Gastrocnemius medialis (tissue), 4 donors: Measurements from ENCODE around the gene VAT1L. TPM values are rescaled to one million over a fixed set of nuclear protein-coding genes. Genes with fewer than 3 reads are reported as not detected.

Experiments used
- ATAC-seq, 2 donors: fragments of 150-250 bp; one replicate each; pipeline ENCODE4 v1.9.1; 2016
- DNase-seq, 2 donors: peaks; one replicate each; pipeline ENCODE4 v3.0.0-alpha.2; 2019
- H3K27ac ChIP-seq, 4 donors: fragments of 200-600 bp; sonication (generic); 1 replicate in 1 of 4; 2 replicates in 3 of 4; pipeline ENCODE4 v1.5.1; 2016 to 2018; ENCODE audit warnings: mild to moderate bottlenecking in 2 of 4, moderate library complexity in 1 of 4
- H3K27me3 ChIP-seq, 3 donors: fragments of 200-600 bp; sonication (generic) in 2 of 3; 1 replicate in 1 of 3; 2 replicates in 2 of 3; pipeline versions ENCODE4 v1.5.1 to v1.6.0; 2016 to 2019; ENCODE audit warnings: mild to moderate bottlenecking in 1 of 3, moderate library complexity in 1 of 3
- H3K36me3 ChIP-seq, 2 donors: fragments of 200-600 bp; sonication (generic) in 1 of 2; one replicate each; pipeline ENCODE4 v1.5.1; 2017 to 2018
- H3K4me1 ChIP-seq, 2 donors: fragments of 200-600 bp; sonication (generic) in 1 of 2; one replicate each; pipeline ENCODE4 v1.5.1; 2016 to 2017; ENCODE audit warnings: mild to moderate bottlenecking in 2 of 2
- H3K4me3 ChIP-seq, 4 donors: fragments of 200-600 bp; sonication (generic) in 3 of 4; 1 replicate in 1 of 4; 2 replicates in 3 of 4; pipeline ENCODE4 v1.5.1; 2016 to 2019; ENCODE audit warnings: mild to moderate bottlenecking in 2 of 4
- H3K9me3 ChIP-seq, 3 donors: fragments of 200-600 bp; sonication (generic) in 2 of 3; 1 replicate in 1 of 3; 2 replicates in 2 of 3; pipeline ENCODE4 v1.5.1; 2016 to 2019
- POLR2A ChIP-seq, 2 donors: fragments of 450-650 bp; IDR thresholded peaks; one replicate each; pipeline ENCODE4 v1.6.1; 2017; ENCODE audit warnings: antibody characterized with exemption in 2 of 2, mild to moderate bottlenecking in 2 of 2, moderate library complexity in 2 of 2
- in situ Hi-C, 4 donors: fragments of 200-750 bp; cut with MboI; loops; one replicate each; pipeline versions ENCODE4 v1.15.0 to v1.8.0; 2017; ENCODE audit warnings: low sequenced_read_pairs in 4 of 4
- intact Hi-C: fragments of 100-400 bp; cut with DNase I; formaldehyde crosslinking; loops from one replicate; pipeline ENCODE4 v1.15.1; 2023; ENCODE audit warnings: low total_unique reads
- total RNA-seq, 4 donors: library from RNA; depleted of rRNA; stranded (reverse); fragments of >200 nt; gene quantifications; one replicate each; pipeline versions ENCODE4 v1.1.0 to v1.2.3, GENCODE V29; 2016
- TF ChIP-seq, protein P1 (sequence below), 5 experiments: fragments of 450-650 bp in 3 of 5; fragments of 200-600 bp in 2 of 5; sonication (generic) in 2 of 5; IDR thresholded peaks in 4 of 5; conservative IDR thresholded peaks in 1 of 5; 1 replicate in 4 of 5; 2 replicates in 1 of 5; pipeline ENCODE4 v1.5.1; 2016 to 2019; ENCODE audit warnings: antibody characterized with exemption in 5 of 5, mild to moderate bottlenecking in 3 of 5, moderate library complexity in 3 of 5

The VAT1L gene
- total RNA-seq, 4 donors from 2014 or later = 0.04 TPM; not detected in 3

DNA sequence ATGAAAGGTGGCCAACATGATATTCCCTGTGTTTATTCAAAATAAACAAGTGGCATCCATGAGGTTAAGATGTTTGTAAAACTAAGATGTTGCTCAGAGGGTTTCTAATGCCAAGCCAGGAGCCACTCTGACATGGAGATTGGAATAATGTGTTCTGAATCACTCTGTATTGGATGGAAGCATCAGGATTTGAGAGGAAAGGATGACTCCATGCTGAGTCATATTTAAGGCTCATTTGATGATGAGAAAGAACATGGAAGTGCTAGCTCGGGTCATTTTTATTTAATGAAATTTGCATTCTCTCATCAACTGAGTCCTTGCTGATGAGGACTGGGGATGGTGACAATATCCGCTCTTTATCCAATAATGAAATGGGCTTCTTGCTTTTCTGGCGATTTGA lies 6.2 kb downstream of the VAT1L start:
- intact Hi-C loops = no loop called here
- ATAC-seq = no peak
- H3K36me3 ChIP-seq = no peaks in the 10 kb centered on the region
- no peaks in the 10 kb centered on the region for H3K9me3 ChIP-seq
- H3K4me1 ChIP-seq = no peaks in the 10 kb centered on the region
- H3K27me3 ChIP-seq = peaks cover 6 to 19% (median 17%) of the 10 kb centered on the region in 3 donors
- in situ Hi-C loops = no loop called here
- no peak overlapping the region for H3K27ac ChIP-seq
- DNase-seq = no peak
- no peak overlapping the region for H3K4me3 ChIP-seq
- TF ChIP-seq, protein P1, sequence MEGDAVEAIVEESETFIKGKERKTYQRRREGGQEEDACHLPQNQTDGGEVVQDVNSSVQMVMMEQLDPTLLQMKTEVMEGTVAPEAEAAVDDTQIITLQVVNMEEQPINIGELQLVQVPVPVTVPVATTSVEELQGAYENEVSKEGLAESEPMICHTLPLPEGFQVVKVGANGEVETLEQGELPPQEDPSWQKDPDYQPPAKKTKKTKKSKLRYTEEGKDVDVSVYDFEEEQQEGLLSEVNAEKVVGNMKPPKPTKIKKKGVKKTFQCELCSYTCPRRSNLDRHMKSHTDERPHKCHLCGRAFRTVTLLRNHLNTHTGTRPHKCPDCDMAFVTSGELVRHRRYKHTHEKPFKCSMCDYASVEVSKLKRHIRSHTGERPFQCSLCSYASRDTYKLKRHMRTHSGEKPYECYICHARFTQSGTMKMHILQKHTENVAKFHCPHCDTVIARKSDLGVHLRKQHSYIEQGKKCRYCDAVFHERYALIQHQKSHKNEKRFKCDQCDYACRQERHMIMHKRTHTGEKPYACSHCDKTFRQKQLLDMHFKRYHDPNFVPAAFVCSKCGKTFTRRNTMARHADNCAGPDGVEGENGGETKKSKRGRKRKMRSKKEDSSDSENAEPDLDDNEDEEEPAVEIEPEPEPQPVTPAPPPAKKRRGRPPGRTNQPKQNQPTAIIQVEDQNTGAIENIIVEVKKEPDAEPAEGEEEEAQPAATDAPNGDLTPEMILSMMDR (IDR thresholded peaks at IDR 0.05 in 4 of 5, conservative IDR thresholded peaks at IDR 0.05 in 1 of 5) = no peak
- TF ChIP-seq POLR2A (IDR thresholded peaks at IDR 0.05) = no peak

DNA sequence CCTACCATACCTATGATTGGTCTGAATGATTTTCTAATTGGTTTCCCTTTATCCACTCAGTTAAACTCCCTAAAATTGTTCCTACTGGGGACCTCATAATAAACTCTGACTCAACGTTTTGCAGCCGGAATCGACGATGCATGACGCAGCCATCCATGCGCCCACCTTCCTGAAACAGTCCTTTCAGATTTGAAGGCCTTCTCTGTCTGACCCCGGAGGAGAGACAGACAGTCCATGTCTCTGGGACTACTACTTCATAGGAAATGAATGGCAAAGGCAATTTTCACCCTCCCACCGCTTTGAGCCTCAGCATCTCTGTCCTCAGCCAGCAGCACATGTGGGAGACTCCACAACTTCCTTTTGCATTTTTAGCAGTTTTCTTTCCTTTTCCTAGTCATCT lies 13.5 kb downstream of the VAT1L start:
- H3K27ac ChIP-seq = no peak overlapping the region
- no peaks in the 10 kb centered on the region for H3K9me3 ChIP-seq
- no peaks in the 10 kb centered on the region for H3K36me3 ChIP-seq
- intact Hi-C loops (no loop called here), in situ Hi-C loops (loop anchor here in 1 of 4 donors (25.0 kb wide), 1 partner anchor 110 kb away; no protein-coding TSS in a partner anchor)
- DNase-seq = no peak
- TF ChIP-seq, protein P1 (IDR thresholded peaks at IDR 0.05 in 4 of 5, conservative IDR thresholded peaks at IDR 0.05 in 1 of 5) = no peak
- TF ChIP-seq POLR2A (IDR thresholded peaks at IDR 0.05) = no peak
- ATAC-seq = no peak
- no peak overlapping the region for H3K4me3 ChIP-seq
- H3K4me1 ChIP-seq = no peaks in the 10 kb centered on the region
- H3K27me3 ChIP-seq = no peaks in the 10 kb centered on the region

DNA sequence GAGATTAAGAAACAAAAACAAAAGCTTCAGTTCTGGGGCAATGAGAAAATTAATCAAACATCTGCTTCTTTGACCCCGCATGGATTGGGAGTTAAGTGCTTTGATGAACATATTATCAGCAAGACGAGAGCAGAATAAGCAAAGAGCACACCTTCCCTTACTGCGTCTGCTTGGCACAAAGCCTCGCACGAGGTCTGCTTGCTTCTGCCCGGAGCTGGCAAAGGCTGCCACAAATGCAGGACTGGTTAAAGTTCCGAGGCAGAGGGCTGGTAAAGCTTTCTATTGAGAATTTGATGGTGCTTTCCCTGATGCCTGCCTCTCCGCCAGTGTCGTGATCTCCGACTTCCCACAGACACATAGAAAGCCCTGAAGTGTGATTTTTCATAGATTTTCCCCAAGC lies 17.0 kb downstream of the VAT1L start:
- intact Hi-C loops = no loop called here
- H3K27ac ChIP-seq = no peak overlapping the region
- no peak overlapping the region for H3K4me3 ChIP-seq
- no peaks in the 10 kb centered on the region for H3K9me3 ChIP-seq
- DNase-seq = no peak
- no peaks in the 10 kb centered on the region for H3K4me1 ChIP-seq
- no peak for ATAC-seq
- peaks cover 0 to 2% (median 0%) of the 10 kb centered on the region in 3 donors for H3K27me3 ChIP-seq
- in situ Hi-C loops = loop anchor here in 1 of 4 donors (25.0 kb wide), 1 partner anchor 107 kb away; no protein-coding TSS in a partner anchor
- TF ChIP-seq, protein P1 (IDR thresholded peaks at IDR 0.05 in 4 of 5, conservative IDR thresholded peaks at IDR 0.05 in 1 of 5) = no peak
- TF ChIP-seq POLR2A (IDR thresholded peaks at IDR 0.05) = no peak
- H3K36me3 ChIP-seq = no peaks in the 10 kb centered on the region

- ATAC-seq = no peak
- no peak overlapping the region for H3K4me3 ChIP-seq
- DNase-seq = no peak
- H3K9me3 ChIP-seq = no peaks in the 10 kb centered on the region
- in situ Hi-C loops = loop anchor here in 1 of 4 donors (25.0 kb wide), 1 partner anchor 105 kb away; no protein-coding TSS in a partner anchor
- intact Hi-C loops = no loop called here
- H3K36me3 ChIP-seq = no peaks in the 10 kb centered on the region
- H3K4me1 ChIP-seq = no peaks in the 10 kb centered on the region
- H3K27ac ChIP-seq = no peak overlapping the region
- TF ChIP-seq, protein P1 (IDR thresholded peaks at IDR 0.05 in 4 of 5, conservative IDR thresholded peaks at IDR 0.05 in 1 of 5) = no peak
- peaks cover 0 to 2% (median 0%) of the 10 kb centered on the region in 3 donors for H3K27me3 ChIP-seq
Measured at GRCh38 chr16:77807021-77807420, 18.7 kb downstream of the VAT1L start.
